HG03571 (cell line): ENCODE results near the gene DUSP22.
A peak's percentile ranks its signal among the peaks of the same experiment; 100 is the strongest.
"Not testable (repeated sequence)": the region's sequence is repeated elsewhere in the genome, so short reads cannot be mapped to it uniquely, and the experiment has no call there.

Experiments used
- ATAC-seq: cut with Tn5 transposase; IDR thresholded peaks from one replicate; pipeline ENCODE4 v1.9.1; 2021; ENCODE audit not compliant: unreplicated experiment

Gene DUSP22

DNA sequence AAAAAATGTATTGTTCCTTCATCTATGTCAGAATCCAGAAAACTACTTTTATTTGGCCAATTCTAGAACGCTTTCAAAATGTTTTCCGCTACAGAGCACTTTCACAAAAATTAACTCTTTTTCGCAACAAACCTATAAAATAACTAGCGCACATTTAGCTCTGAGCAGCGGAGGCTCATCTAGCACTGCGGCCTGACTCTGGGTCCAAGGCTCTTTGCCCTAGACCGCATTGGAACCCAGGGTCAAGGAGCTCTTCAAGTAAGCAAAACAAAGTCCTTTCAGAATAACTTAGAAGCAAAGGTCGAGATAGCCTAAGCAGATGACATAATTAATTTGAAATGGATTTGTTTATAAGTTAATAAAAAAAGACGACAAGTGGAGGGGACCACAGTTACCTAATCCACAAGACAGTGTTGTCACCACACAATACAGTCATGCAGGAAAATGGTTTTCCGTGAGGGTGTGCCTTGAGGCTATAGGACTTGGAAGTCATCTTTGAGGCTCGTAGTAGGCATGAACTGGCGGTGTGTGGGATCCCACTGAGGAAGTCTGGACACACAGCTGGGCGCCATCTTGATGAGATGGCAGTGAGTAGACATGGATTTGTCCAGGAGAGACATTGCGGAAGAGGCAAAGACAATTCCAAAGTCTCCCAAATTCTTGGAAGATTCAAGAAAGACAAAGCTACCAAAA is 70.1 kb downstream of the DUSP22 start:
- ATAC-seq = no peak

DNA sequence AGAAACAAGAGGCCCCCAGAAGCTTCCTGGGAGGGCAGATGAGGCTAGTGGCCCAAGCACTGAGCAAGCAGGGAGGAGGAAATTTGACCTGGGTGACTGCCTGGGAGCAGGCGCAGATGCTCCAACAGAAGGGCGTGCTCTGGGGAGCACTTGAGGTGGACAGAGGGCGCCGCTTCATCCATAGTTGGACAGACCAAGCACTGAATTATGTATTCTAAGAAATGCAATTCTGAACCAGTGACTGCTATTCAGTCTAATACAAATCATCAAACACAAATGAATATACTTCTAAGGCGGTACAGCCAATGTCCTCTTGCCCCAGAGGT is 70.6 kb downstream of the DUSP22 start:
- no peak for ATAC-seq

DNA sequence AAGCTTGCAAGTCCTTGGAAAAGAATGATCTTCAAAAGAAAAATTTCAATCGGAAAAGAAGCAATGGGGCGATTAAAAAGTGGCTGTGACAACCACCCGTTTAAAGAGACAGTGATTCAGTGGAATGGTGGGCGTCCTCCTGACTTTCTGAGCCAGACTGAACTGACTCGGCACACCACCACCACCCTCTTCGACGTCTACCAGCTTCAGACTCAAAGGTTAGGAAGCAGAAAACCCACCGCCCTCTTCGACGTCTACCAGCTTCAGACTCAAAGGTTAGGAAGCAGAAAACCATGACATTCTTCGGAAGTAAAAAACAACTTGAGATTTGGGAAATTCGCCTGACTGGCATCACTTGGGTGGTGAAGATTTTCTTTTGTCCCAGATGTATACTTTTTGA is 71.0 kb downstream of the DUSP22 start:
- no peak for ATAC-seq

DNA sequence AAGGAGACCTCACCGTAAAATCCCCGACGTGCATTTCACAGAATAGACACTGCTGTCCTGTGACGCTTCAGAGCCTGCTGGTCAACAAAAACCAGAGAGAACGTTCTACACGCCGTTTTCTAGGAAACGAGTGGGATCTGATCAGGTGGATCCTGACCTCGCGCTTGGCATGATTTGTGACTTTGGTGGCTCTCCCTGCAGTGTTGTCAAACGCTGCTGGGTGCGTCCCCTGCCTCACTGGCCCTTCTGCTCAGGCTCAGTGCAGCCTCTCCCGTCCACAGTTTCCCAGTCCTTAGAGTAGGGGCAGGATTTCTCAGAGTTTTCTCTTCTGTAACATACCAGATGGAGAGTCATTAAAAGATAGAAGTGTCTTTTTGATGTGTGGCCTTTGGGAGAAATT is 71.6 kb downstream of the DUSP22 start:
- ATAC-seq = no peak

DNA sequence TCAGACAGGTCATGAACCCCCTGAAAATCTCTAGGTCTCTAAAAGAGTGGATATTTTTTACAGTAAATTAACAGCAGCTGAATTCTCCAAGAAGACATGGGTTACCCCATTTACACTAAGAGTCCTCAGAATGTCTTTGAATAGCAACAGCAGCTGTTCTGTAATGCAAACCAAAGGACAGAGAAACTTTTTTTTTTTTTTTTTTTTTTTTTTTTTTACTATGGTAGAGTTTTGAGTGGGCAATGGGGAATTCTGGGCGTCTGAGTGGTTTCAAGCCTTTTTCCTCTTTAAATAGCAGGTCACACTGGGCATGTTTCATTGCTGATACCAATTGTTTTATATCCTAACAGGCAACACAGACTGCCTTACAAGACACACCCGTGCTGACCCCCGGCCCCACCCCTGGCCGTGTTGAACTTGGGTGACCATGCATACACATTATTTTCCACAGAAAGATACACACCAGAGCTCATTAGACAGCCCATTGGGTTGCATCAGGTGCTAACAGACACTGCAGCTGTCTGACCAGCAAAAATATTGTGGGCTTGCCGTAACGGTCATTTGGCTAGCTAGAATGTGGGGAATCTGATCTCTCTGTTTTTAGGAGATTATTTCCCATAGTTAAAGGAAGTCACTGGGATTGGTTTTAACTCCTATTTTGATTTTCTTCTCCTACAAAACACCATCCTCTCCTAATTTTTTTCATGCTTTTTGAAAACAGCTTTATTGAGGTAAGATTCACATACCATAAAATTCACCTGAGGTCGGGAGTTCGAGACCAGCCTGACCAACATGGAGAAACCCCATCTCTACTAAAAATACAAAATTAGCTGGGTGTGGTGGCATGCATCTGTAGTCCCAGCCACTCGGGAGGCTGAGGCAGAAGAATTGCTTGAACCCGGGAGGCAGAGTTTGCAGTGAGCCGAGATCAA is 72.6 kb downstream of the DUSP22 start:
- peak; percentile 52 for ATAC-seq

DNA sequence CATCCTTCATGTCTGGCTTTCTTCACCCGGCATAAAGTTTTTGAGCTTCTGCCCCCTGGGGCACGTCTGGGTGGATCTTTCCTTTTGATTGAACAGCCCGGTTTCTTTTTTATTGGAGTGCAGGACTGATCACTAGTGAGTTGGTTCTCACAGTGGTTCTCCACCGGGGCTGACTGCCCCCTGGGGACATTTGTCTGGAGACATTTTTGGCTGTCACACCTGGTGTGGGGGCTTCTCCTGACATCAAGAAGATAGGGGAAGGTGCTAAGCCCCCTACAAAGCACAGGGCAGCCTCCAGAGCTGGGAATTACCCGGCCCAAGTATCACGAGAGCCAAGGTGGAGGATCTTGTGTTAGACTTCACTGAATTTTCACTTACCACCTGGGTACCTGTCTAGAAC is 73.5 kb downstream of the DUSP22 start:
- ATAC-seq = no peak

DNA sequence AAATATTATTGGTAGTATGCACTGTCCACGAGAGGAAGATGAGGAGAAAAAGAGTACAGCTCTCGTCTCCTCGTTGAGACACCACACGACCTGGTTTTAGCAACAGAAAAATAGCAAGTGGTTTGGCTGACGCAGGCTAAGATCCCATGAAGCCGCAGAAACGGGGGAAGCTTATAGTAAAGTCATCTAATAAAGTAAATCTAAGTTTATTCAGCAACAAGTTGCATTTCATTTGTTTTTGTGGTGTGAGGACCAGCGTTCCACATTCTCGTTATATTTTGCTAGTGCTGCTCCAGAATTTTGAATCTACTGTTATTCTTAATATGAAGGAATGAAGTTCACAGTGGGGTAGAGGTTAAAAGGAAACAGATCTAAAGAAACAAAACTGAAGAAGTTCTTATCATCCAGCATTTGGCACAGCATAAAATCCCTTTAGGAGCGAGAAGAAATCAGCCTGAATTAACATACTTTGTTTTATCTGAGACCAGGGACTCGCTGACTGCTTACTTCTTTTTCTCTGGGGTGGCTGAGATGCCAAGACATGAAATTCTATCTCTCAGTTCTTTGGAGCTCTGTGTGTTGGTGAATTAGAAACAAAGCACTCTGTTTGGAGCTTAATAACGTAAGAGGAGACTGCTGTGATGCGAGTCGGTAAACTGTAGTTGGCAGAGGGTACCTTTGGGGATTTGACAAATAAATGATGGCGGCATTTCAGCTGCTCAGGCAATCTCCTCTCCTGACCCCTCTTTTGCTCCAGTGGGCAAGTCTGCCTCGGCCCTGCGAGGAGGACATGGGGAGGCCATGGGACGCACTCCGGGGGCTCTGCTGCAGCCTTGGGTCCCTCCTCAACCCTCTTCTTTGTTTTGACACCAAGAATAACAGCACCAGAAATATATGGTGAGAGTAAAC is 74.4 kb downstream of the DUSP22 start:
- ATAC-seq = no peak

DNA sequence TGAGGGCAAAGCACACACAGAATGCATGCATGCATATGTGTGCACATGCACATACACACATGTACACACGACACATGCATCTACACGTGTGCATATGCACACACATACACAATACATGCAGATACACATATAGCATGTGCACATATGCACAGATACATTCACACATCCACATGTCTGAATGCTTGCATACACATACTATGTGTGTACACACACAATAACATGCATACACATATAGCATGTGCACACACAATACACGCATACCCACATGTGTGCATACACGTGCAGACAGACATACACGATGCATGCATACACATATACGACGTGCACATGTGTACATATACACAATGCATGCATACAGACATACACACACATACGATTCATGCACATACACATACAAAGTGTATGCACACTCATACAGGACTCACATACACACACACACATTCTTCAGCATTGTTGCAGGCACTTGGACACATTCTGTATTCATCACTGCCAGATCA is 75.1 kb downstream of the DUSP22 start:
- no peak for ATAC-seq

DNA sequence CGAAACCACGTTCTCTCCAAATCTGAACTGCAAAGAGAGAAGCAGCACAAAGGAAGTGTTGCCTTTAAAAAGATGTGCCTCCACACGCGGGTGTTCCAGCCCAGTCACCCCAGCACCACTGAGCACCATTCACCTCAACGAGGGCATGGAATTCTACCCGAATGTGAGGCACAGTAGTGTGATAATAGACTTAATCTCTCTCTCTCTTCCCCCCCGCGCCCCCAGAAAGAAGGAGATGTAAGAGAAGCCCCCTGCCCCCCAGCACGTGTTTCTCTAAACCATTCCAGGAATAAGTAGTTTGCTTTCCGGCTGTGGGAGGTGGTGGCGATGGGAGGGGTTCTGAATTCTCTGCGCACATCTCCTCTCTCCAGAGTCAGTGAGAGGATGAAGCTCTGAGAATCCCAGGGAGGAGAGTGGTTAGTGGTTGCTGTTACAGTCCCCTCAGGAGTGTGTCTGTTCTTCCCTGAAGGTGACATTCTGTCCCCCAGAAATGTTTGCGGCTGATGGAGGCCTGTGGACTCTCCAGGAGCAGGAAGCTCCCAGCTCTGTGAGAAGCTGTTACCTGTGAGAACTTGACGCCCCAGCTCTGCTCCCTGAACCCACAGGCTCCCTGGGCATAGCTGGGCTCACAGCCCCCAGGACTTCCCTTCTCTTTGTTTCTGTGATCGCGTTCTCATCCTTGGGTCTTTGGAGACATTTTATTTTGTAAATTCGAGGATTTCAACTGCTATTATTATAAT is 75.8 kb downstream of the DUSP22 start:
- no peak for ATAC-seq

DNA sequence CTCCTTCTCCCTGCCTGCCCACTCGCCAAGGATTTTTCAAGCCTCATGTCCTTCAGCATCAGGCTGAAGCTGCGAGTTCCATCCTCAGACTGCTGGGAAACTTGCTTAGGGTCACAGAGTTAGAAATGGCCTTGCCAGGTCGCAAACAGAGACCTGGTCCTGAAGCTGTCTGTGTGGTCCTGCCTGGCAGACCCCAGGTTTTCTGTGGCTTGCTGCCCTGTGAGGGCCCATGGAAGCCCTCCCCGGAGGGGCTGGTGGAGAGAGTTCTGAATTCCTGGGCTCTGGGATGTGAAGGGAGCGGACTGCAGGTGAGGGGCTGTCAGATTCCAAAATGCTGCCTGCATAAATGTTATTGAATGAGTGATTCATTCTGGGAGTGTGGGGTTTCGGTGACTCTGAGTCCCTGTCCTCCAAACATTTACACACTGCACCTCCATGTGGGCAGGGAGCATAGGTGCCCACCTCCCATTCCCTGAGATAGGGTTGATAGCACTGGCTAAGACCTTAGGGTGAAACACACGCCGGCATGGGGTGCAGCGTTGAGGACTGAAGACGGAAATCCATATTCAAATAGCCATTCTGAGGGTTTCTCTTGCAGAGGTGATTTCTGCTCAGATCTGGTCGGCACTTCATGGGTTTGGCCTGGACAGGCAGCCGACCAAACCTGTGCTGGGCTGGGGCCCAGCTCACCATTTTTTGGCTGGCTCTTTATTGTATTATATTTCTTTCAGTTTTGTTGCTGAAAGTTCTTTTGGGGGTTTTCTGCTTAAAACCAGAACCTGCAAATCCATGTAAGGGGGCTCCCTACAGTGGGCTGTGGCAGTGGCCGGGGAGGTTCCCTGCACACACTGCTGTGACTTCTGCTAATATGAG is 77.5 kb downstream of the DUSP22 start:
- ATAC-seq = no peak

DNA sequence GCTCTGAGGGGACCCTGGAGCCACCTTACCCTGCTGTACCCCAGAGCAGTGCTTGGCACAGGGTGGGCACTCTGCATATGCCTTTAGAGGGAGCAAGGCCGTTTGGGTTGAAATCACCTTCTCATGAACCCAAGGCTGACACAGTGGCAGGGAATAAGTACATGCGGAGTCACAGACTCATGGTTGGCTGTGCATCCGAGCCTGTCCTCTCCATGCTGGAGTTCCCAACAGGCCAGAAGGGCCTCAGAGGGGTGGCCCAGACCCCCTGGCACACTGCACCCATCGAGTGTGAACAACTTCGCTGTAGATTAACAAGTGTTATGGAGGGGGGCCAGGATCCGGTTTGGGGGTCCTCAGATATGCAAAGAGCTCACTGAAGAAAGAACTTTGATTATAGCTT is 78.3 kb downstream of the DUSP22 start:
- ATAC-seq = no peak

DNA sequence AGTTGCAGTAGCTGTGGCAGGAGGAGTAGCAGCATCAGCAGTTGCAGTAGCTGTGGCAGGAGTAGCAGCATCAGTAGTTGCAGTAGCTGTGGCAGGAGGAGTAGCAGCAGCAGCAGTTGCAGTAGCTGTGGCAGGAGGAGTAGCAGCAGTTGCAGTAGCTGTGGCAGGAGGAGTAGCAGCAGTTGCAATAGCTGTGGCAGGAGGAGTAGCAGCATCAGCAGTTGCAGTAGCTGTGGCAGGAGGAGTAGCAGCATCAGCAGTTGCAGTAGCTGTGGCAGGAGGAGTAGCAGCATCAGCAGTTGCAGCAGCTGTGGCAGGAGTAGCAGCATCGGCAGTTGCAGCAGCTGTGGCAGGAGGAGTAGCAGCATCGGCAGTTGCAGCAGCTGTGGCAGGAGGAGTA is 79.6 kb downstream of the DUSP22 start:
- not testable (repeated sequence) for ATAC-seq

DNA sequence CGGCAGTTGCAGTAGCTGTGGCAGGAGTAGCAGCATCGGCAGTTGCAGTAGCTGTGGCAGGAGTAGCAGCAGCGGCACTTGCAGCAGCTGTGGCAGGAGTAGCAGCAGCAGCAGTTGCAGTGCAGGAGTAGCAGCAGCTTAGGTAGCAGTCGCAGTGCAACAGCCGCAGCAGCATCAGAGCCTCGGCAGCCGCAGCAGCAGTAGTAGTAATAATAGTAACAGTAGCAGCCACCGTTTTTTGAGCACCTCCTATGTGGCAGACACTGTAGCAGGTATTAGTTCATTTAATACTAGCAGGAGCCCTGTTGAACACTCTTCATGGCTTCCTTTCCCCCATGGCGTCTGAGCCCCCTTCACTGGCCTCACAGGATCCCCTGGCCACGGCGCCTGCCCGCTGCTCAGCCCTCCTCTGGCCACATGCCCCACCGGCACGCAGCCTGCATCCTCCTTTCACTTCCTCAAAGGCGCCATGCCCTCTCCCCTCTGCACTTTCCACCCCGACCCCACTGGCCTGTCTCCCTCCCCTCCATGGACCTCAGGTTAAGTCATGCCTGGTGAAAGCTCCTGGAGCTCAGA is 80.1 kb downstream of the DUSP22 start:
- ATAC-seq = peak; percentile 69

DNA sequence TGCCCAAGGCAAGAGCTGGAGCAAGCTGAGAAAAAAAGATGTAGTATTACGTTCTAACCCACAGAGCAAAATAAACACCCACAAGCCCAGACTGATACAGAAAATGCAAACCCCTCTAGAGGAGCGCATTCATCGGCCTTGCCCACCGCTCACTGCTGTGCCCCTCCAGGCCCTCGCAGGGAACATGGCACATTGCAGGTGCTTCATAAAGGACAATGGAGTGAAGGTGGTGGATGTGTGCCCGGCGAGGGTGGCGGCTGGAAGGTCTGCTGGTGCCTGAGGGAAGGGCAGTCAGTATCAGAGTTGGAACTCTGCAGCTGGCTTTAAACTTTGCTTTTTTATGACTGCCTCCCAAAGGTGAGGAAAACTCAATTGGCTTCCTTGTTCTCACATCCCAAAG is 80.7 kb downstream of the DUSP22 start:
- ATAC-seq = no peak

DNA sequence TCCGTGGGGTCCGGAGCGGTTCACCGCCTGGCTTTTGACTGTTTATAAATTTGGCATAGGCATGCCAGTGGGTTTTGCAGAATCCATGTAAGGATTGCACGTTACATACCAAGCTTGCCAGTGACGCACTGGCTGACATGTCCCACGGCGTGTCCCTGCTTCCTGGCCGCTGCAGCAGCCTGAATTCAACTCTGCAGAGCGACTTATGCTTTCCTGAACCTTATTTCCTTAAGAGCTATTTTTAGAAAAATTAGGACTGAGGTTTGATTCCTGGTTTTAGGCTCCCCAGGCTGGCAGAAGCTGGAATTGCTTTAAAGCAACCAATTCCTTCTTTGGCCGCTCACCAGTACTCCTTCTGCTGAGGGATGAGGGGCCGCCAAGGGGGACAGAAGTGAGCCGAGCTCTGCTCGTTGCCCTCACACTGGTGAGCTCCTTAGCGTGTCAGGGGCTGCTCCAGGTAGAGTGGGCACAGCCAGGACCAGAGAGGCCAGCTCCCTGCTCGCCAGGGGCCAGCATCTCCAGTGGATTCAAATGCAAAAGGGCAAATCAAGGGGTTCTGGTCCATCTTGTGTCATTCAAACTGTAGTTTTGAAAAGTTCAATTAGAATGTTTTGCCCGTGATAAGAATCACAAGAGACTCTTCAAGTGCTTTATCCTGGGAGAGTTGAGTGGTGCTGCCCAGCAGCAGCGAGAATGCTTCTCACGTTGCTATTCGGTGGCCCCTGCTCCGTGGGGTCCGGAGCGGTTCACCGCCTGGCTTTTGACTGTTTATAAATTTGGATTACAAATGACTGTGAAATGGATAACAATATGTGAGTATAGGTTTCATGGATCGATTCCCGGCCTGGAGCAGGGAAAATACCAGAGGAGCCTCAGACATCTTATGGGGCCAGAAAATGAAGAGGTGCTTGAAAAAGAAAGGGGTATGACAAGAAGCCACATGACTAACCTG is 81.8 kb downstream of the DUSP22 start:
- no peak for ATAC-seq

DNA sequence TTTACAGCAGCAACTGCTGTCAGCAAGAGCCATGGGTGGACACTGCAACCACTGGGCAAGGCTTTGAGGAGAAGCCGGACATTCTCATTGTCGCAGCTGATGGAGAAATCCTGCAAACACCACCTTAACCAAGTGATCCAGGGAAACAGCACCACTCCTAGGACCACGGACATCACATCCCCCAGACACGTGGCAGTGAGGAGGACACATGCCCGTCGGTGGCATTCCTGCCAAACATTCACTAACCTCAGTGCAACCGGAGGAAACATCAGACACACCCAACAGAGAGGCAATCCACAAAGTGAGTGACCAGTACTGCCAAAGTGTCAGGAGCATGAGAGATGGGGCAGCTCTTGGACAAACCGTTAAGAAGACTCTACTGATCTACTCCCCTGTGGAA is 82.7 kb downstream of the DUSP22 start:
- no peak for ATAC-seq

DNA sequence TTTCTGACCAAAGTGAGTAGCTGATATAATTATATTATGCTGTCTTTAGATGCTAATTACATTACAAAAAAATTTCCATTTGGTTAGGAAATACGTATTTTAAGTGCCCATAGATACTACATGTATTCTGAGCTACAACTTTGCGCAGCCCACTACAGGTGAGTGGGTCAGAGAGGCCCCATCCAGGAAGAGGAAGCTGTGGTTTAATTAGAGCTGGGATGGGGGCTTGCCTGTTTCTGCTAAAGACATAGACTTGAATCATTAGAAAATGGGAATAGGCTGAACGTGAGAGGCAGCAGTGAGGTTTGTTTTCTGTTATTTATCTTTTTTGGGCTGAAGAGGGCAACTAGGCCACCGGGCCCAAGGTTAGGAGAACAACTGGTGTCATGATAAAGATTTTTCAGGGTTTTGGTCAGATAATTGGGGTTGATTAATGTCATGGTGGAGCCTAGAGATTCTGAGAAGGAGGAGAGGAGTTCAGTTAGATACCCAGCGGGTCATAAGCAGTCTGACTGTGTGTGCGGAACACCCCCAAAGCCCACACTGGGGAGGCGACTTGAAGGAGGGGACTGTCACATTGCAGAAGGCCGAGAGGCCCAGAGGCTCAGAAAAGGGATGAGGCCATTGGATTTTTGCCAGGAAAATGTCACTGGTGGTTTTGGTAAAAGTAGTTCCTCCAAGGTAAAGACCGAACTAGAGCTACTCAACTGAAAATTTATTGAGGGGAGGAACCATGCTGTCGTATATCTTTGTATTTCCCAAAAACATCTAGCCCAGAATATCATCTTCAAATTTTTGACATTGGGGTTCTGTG is 84.7 kb downstream of the DUSP22 start:
- ATAC-seq = no peak
